Ovary (tissue), 3 donors: ENCODE results near the gene NRCAM.

Experiments used
- EP300 ChIP-seq: sonication (generic); formaldehyde crosslinking; IDR thresholded peaks from one replicate; pipeline ENCODE4 v1.6.1; 2017; ENCODE audit warnings: antibody characterized with exemption
- POLR2A ChIP-seq: fragments of 450-650 bp; IDR thresholded peaks from one replicate; pipeline ENCODE4 v1.6.1; 2017; ENCODE audit warnings: antibody characterized with exemption, mild to moderate bottlenecking, moderate library complexity
- TF ChIP-seq, protein P1 (sequence below), 3 donors: fragments of 450-650 bp in 2 of 3; fragments of 200-600 bp in 1 of 3; IDR thresholded peaks; one replicate each; pipeline versions ENCODE4 v1.5.1 to v1.8.0; 2016 to 2022; ENCODE audit warnings: antibody characterized with exemption in 3 of 3, mild to moderate bottlenecking in 1 of 3
- donor health status: DM: no; HTN: no; CAD: no.

DNA sequence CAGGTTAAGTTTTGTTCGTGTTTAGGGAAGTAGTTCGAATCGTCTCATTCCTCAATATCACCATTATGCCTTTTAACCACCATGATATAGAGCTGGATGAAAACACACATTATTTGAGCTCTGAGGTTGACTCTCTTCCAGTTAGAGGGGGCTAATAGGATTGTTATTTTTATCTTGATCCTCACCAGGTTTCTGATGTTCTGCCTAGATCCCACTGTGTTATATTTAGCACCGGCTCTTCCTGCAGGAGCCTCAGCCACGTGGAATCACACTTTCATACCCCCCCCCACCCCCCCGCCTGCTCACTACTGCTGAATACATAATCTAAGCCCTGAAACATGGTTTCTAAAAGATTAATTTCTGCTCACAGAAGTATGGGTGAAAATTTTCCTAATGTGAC lies 88.3 kb downstream of the NRCAM start:
- TF ChIP-seq, protein P1, sequence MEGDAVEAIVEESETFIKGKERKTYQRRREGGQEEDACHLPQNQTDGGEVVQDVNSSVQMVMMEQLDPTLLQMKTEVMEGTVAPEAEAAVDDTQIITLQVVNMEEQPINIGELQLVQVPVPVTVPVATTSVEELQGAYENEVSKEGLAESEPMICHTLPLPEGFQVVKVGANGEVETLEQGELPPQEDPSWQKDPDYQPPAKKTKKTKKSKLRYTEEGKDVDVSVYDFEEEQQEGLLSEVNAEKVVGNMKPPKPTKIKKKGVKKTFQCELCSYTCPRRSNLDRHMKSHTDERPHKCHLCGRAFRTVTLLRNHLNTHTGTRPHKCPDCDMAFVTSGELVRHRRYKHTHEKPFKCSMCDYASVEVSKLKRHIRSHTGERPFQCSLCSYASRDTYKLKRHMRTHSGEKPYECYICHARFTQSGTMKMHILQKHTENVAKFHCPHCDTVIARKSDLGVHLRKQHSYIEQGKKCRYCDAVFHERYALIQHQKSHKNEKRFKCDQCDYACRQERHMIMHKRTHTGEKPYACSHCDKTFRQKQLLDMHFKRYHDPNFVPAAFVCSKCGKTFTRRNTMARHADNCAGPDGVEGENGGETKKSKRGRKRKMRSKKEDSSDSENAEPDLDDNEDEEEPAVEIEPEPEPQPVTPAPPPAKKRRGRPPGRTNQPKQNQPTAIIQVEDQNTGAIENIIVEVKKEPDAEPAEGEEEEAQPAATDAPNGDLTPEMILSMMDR (IDR thresholded peaks at IDR 0.05) = no peak
- TF ChIP-seq POLR2A = no peak
- TF ChIP-seq EP300 = no peak
